Measurements from ENCODE around the gene RAB15.

DNA sequence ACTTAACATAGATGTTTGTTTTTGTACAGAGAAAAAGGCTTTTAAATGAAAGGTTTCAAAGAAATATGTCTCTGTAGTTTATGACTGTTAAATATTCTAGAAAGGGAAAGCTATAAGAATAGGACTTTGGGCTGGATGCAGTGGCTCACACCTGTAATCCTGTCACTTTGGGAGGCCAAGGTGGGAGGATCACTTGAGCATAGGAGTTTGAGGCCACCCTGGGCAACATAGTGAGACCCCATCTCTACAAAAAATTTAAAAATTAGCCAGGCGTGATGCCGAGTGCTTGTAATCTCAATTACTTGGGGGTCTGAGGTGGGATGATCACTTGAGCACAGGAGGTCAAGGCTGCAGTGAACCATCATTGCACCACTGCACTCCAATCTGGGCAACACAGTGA lies 41.0 kb downstream of the RAB15 start:
- TF ChIP-seq CTCF (IDR thresholded peaks at IDR 0.05) (no peak), EP300 (IDR thresholded peaks at IDR 0.05) (no peak)

Data from suprapubic skin (tissue), 3 donors.